HG03469 (cell line): ENCODE measurements around the gene RASGEF1B.
A peak's percentile ranks its signal among the peaks of the same experiment; 100 is the strongest.
"Not testable (repeated sequence)": the region's sequence is repeated elsewhere in the genome, so short reads cannot be mapped to it uniquely, and the experiment has no call there.

Experiments used
- ATAC-seq: cut with Tn5 transposase; IDR thresholded peaks from one replicate; pipeline ENCODE4 v1.9.1; 2021; ENCODE audit warnings: mild to moderate bottlenecking, moderate library complexity, moderate number of reproducible peaks; ENCODE audit not compliant: unreplicated experiment

The RASGEF1B gene

GRCh38 chr4:81436096-81436495 lies 35.6 kb downstream of the RASGEF1B start:
- no peak for ATAC-seq

- ATAC-seq: no peak
These were observed 38.9 kb downstream of the RASGEF1B start for GRCh38 chr4:81432825-81433224.

GRCh38 chr4:81431971-81432370 lies 39.7 kb downstream of the RASGEF1B start:
- ATAC-seq: no peak

DNA sequence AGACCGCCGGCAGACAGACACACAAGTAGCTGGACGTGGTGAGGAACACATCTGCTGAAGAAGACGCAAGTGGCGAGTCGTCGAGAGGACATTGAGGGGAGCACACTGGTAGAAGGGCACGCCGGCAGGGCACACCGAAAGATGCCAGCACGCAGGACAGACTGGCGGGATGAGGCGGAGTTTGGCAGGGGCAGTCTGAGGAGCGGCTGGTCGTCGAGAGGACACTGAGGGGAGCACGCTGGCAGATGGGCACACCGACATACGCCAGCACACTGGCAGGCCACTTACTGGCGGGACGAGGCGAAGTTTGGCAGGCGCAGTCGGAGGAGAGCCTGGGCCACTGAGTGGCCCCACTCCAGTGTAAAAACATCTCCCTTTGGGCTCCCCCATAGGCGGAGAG lies 42.1 kb downstream of the RASGEF1B start:
- no peak for ATAC-seq

- no peak for ATAC-seq
These were observed 42.7 kb downstream of the RASGEF1B start for GRCh38 chr4:81429031-81429430.

- ATAC-seq: no peak
These were observed 43.7 kb downstream of the RASGEF1B start for GRCh38 chr4:81428002-81428401.

GRCh38 chr4:81427344-81427821 lies 44.3 kb downstream of the RASGEF1B start:
- ATAC-seq: no peak

DNA sequence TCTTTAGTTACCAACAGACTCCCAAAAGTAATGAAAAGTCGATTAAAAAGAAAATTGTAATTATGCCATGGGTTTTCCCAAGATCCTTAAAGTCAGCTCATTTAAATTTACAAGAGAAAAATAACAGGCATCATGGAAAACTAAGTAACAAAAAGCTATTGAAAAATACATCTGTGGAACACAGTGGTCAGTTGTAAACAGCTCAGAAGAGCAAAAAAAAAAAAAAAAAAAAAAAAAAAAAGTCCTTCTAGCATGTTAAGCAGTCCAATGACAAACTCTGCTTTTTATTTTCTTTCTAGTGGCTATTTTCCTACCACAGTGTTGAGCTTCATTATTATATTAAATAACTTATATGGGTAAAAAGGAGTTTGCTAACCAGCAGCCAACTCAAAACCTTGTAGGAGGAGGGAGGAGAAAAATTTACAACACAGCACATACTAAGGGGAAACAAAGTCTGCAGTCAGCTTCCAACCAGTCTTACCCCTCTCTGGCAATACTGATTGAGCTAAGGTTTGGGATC lies 44.9 kb downstream of the RASGEF1B start:
- ATAC-seq: no peak

- ATAC-seq: no peak
These were observed 46.6 kb downstream of the RASGEF1B start for GRCh38 chr4:81424816-81425755.

DNA sequence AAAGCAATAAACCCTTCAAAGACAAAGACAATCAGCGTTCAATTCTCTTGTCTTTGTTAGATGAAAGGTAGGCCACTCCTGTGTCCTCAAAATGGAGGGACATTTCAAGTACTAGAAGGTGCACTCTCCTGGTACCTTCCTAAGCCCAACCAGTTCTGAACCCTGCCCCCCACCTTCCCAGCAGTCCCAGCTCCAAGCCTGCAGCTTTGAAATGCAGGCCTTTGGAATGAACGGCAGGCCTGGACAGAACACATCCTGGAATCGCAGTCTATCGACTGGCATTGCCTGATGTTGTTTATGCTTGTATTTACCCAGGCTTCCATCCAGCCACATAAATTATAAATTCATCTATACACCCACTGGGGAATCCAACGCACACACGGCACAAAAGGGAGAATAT lies 47.4 kb downstream of the RASGEF1B start:
- no peak for ATAC-seq

GRCh38 chr4:81422595-81422994 lies 49.1 kb downstream of the RASGEF1B start:
- ATAC-seq: no peak

GRCh38 chr4:81421346-81422218 lies 50.1 kb downstream of the RASGEF1B start:
- ATAC-seq: peak; percentile 97

- ATAC-seq: no peak
These were observed 53.1 kb downstream of the RASGEF1B start for GRCh38 chr4:81418572-81418971.

DNA sequence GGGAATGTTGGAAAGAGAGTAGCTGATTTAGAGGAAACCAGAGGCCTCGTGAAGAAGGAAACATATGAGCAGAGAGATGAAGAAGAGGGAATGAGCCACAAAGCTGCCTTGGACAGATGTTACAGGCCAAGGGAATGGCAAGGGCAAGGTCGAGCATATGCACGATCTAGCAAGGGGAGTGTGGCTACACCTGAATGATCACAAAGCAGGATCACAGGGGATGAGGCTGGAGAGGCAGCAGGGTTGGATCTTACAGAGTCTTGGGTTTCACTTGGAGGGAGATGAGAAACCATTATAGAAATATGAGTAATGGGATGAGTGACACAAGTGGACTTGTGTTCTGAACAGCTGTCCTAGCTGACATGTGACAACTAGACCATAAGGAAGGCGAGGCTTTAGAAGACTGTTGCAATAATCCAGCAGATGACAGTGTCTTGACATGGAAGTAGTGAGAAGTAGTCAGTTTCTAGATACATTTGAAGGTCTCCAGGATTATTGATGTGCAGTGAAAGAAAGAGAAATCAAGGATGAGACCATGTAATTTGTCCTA lies 58.7 kb downstream of the RASGEF1B start:
- no peak for ATAC-seq

DNA sequence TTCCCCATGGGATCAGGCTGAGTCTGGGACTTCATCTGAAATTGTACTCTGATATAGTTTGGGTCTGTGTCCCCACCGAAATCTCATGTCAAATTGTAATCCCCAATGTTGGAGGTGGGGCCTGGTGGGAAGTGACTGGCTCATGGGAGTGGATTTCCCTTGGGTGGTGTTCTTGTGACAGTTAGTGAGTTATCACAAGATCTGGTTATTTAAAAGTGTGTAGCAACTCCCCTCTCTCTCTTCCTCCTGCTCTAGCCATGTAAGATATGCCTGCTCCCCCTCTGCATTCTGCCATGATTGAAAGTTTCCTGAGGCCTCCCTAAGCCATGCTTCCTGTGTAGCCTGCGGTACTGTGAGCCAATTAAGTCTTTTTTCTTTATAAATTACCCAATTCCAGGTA lies 61.0 kb downstream of the RASGEF1B start:
- no peak for ATAC-seq

DNA sequence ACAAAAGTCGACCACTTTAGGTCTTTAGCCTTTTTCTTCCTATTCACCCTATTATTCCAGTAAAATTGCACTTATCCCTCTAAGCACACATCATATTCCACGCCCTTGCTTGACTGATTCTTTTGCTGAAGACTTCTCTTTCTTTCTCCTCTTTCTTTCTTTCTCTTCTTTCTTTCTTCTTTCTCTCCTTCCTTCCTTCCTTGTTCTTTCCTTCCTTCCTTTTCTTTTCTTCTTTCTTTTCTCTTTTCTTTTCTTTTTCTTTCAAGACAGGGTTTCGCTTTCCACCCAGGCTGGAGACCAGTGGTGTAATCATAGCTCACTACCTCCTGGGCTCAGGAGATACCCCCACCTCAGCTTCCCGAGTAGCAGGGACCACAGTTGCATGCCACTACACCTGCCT lies 61.9 kb downstream of the RASGEF1B start:
- ATAC-seq: no peak

GRCh38 chr4:81408341-81408740 lies 63.4 kb downstream of the RASGEF1B start:
- no peak for ATAC-seq

DNA sequence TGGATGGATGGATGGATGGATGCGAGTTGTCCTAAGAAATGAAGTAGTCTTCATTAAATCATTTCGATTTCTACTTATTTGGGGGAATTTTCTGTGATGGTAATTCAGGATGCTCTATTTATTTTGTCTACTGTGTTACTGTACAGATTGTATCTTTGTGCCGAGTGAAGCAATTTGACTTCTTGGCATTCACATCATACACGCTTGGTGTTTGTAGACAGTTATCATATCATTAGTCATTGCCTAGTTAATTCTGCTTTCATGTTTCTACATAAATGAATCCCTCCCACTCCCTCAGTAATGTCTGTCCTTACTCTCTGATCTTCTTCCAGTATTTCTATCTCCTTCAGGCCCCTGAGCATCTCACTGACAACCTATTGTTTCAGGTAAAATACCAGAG lies 64.0 kb downstream of the RASGEF1B start:
- no peak for ATAC-seq

DNA sequence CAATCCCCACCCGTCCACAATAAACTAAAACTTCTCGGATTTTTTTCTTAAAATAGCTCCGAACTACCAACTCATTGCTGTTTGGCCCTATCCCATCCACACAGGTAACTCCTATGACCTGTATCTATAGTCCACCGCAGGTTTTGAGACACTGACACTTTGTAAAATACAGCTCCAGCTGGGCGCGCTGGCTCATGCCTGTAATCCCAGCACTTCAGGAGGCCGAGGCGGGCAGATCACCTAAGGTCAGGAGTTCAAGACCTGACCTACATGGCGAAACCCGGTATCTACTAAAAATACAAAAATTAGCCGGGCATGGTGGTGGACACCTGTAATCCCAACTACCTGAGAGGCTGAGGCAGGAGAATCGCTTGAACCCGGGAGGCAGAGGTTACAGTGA lies 65.2 kb downstream of the RASGEF1B start:
- not testable (repeated sequence) for ATAC-seq

GRCh38 chr4:81405900-81406401 lies 65.8 kb downstream of the RASGEF1B start:
- ATAC-seq: peak; percentile 61

GRCh38 chr4:81404741-81405140 lies 67.0 kb downstream of the RASGEF1B start:
- no peak for ATAC-seq
